Liver (tissue), 9 donors: Measurements from ENCODE around the gene RBM33. TPM values are rescaled to one million over a fixed set of nuclear protein-coding genes. Genes with fewer than 3 reads are reported as not detected.

ENCODE experiments used
- DNase-seq: peaks from one replicate; pipeline ENCODE4 v3.0.0-alpha.2; 2017; ENCODE audit warnings: low spot score
- H3K27ac ChIP-seq, 2 donors: one replicate each; pipeline ENCODE4 v1.7.0; 2013; ENCODE audit warnings: inconsistent platforms in 2 of 2, low read length in 2 of 2, control low read depth in 1 of 2, low read depth in 1 of 2, mild to moderate bottlenecking in 1 of 2
- H3K27me3 ChIP-seq, 4 donors: one replicate each; pipeline versions ENCODE4 v1.6.1 to v1.7.0; 2013; ENCODE audit warnings: low read length in 3 of 4, inconsistent platforms in 1 of 4, mild to moderate bottlenecking in 1 of 4, moderate library complexity in 1 of 4; ENCODE audit not compliant: control insufficient read depth in 4 of 4, insufficient read depth in 4 of 4
- H3K36me3 ChIP-seq, 4 donors: one replicate each; pipeline versions ENCODE4 v1.6.1 to v1.7.0; 2013; ENCODE audit warnings: low read length in 3 of 4, mild to moderate bottlenecking in 3 of 4, low read depth in 1 of 4, moderate library complexity in 1 of 4; ENCODE audit not compliant: control insufficient read depth in 4 of 4, insufficient read depth in 3 of 4
- H3K4me1 ChIP-seq, 4 donors: one replicate each; pipeline versions ENCODE4 v1.6.1 to v1.7.0; 2013; ENCODE audit warnings: low read length in 3 of 4, mild to moderate bottlenecking in 3 of 4, moderate library complexity in 1 of 4; ENCODE audit not compliant: control insufficient read depth in 4 of 4, insufficient read depth in 4 of 4
- H3K4me3 ChIP-seq, 3 donors: one replicate each; pipeline versions ENCODE4 v1.6.1 to v1.7.0; 2013; ENCODE audit warnings: low read length in 3 of 3, control low read depth in 1 of 3, low read depth in 1 of 3, mild to moderate bottlenecking in 1 of 3
- H3K9ac ChIP-seq, 2 donors: one replicate each; pipeline ENCODE4 v1.7.0; 2013; ENCODE audit warnings: low read length in 2 of 2, mild to moderate bottlenecking in 2 of 2, moderate library complexity in 2 of 2, control low read depth in 1 of 2, low read depth in 1 of 2
- H3K9me3 ChIP-seq, 4 donors: one replicate each; pipeline versions ENCODE4 v1.6.1 to v1.7.0; 2013; ENCODE audit warnings: low read length in 3 of 4; ENCODE audit not compliant: control insufficient read depth in 4 of 4
- CTCF ChIP-seq: fragments of 150-350 bp; IDR thresholded peaks from 2 replicates; pipeline ENCODE4 v1.5.1; 2017; ENCODE audit warnings: improper control_type of control experiment, low read depth, low read length; ENCODE audit not compliant: missing input control
- EGR1 ChIP-seq, 2 donors: IDR thresholded peaks; 2 replicates each; pipeline ENCODE4 v1.6.1; 2016 to 2018; ENCODE audit warnings: antibody characterized with exemption in 2 of 2, low read depth in 2 of 2
- FOXA1 ChIP-seq: IDR thresholded peaks from 2 replicates; pipeline ENCODE4 v1.6.1; 2016; ENCODE audit warnings: antibody characterized with exemption
- FOXA2 ChIP-seq: IDR thresholded peaks from 2 replicates; pipeline ENCODE4 v1.6.1; 2016; ENCODE audit warnings: antibody characterized with exemption
- GABPA ChIP-seq, 2 donors: IDR thresholded peaks in 1 of 2; conservative IDR thresholded peaks in 1 of 2; 2 replicates each; pipeline ENCODE4 v1.6.1; 2016; ENCODE audit warnings: antibody characterized with exemption in 2 of 2, mild to moderate bottlenecking in 1 of 2, moderate library complexity in 1 of 2
- HNF4A ChIP-seq, 2 donors: conservative IDR thresholded peaks; 2 replicates each; pipeline ENCODE4 v1.6.1; 2016; ENCODE audit warnings: antibody characterized with exemption in 2 of 2, mild to moderate bottlenecking in 2 of 2
- HNF4G ChIP-seq: IDR thresholded peaks from 2 replicates; pipeline ENCODE4 v1.6.1; 2016; ENCODE audit warnings: antibody characterized with exemption
- JUND ChIP-seq, 2 donors: IDR thresholded peaks; 2 replicates each; pipeline ENCODE4 v1.6.1; 2016; ENCODE audit warnings: antibody characterized with exemption in 2 of 2
- MAX ChIP-seq: IDR thresholded peaks from 2 replicates; pipeline ENCODE4 v1.6.1; 2016; ENCODE audit warnings: antibody characterized with exemption
- NR2F2 ChIP-seq: IDR thresholded peaks from 2 replicates; pipeline ENCODE4 v1.6.1; 2016; ENCODE audit warnings: antibody characterized with exemption
- RAD21 ChIP-seq, 2 donors: IDR thresholded peaks; 2 replicates each; pipeline ENCODE4 v1.6.1; 2016; ENCODE audit warnings: antibody characterized with exemption in 2 of 2, mild to moderate bottlenecking in 2 of 2
- REST ChIP-seq: IDR thresholded peaks from 2 replicates; pipeline ENCODE4 v1.6.1; 2016; ENCODE audit warnings: antibody characterized with exemption, mild to moderate bottlenecking
- SP1 ChIP-seq: IDR thresholded peaks from 2 replicates; pipeline ENCODE4 v1.6.1; 2018; ENCODE audit warnings: antibody characterized with exemption, mild to moderate bottlenecking
- TAF1 ChIP-seq: conservative IDR thresholded peaks from 2 replicates; pipeline ENCODE4 v1.6.1; 2016; ENCODE audit warnings: antibody characterized with exemption, mild to moderate bottlenecking
- YY1 ChIP-seq: IDR thresholded peaks from 2 replicates; pipeline ENCODE4 v1.6.1; 2016; ENCODE audit warnings: antibody characterized with exemption, mild to moderate bottlenecking
- ZBTB33 ChIP-seq: IDR thresholded peaks from 2 replicates; pipeline ENCODE4 v1.6.1; 2016; ENCODE audit warnings: antibody characterized with exemption
- WGBS: extraction: QIAGEN DNeasy Blood & Tissue Kit; methylation state at CpG from one replicate; pipeline ENCODE4 v1.1.7; 2013; 5-methylcytosine and 5-hydroxymethylcytosine counted together
- polyA plus RNA-seq, 2 donors: library from polyadenylated mRNA; stranded (reverse) in 1 of 2; unstranded in 1 of 2; fragments of 200-250 nt in 1 of 2; fragments of >200 nt in 1 of 2; fragmentation: Nextera tagmentation in 1 of 2; extraction: Ambion mirVana in 1 of 2; gene quantifications; one replicate each; pipeline versions ENCODE4 v1.2.1 to v1.2.3, GENCODE V29; 2013 to 2015
- total RNA-seq, 2 donors: library from RNA; depleted of rRNA; stranded (reverse); fragments of >200 nt; gene quantifications; one replicate each; pipeline ENCODE4 v1.2.3, GENCODE V29; 2014
- donor health status: healthy.
- donor health status: healthy.
- donor health status: healthy.
- donor health status: healthy.
- donor health status: healthy.

Gene RBM33
- total and polyA plus RNA-seq, 4 donors = 7.8 to 48.9 (median 28.2) TPM

GRCh38 chr7:155792315-155792960 lies 148.0 kb downstream of the RBM33 start:
- TF ChIP-seq SP1 (no peak), TAF1 (no peak), HNF4G (no peak), GABPA (IDR thresholded peaks at IDR 0.05 in 1 of 2, conservative IDR thresholded peaks at IDR 0.05 in 1 of 2) (no peak), YY1 (no peak), MAX (no peak), JUND (IDR thresholded peaks at IDR 0.05) (no peak), HNF4A (conservative IDR thresholded peaks at IDR 0.05) (no peak), RAD21 (IDR thresholded peaks at IDR 0.05) (no peak), NR2F2 (no peak), REST (no peak), CTCF (no peak), FOXA2 (no peak), ZBTB33 (no peak), EGR1 (IDR thresholded peaks at IDR 0.05; ENCODE audit: low read depth in 2 of 2) (no peak)
- Histone ChIP-seq H3K27ac (no peak overlapping the region), H3K9ac (no peak overlapping the region), H3K4me1 (peaks cover 0 to 9% (median 5%) of the 10 kb centered on the region in 4 donors), H3K27me3 (no peaks in the 10 kb centered on the region), H3K4me3 (no peak overlapping the region), H3K9me3 (no peaks in the 10 kb centered on the region), H3K36me3 (no peaks in the 10 kb centered on the region)
- DNase-seq = no peak
- WGBS = 93% methylated on average over 14 of the region's 14 CpGs

GRCh38 chr7:155792999-155793560 lies 148.6 kb downstream of the RBM33 start:
- no peaks in the 10 kb centered on the region for H3K36me3 ChIP-seq
- no peak for TF ChIP-seq FOXA1
- TF ChIP-seq JUND (IDR thresholded peaks at IDR 0.05) = no peak
- TF ChIP-seq NR2F2 = no peak
- TF ChIP-seq ZBTB33 = no peak
- TF ChIP-seq GABPA (IDR thresholded peaks at IDR 0.05 in 1 of 2, conservative IDR thresholded peaks at IDR 0.05 in 1 of 2) = no peak
- no peak for TF ChIP-seq TAF1
- no peak for TF ChIP-seq HNF4G
- TF ChIP-seq SP1 = no peak
- TF ChIP-seq REST = no peak
- no peak for TF ChIP-seq EGR1 (IDR thresholded peaks at IDR 0.05; ENCODE audit: low read depth in 2 of 2)
- no peak for TF ChIP-seq FOXA2

More at GRCh38 chr7:155792999-155793560, 148.6 kb downstream of the RBM33 start:
- no peak for DNase-seq
- Histone ChIP-seq H3K9me3 (no peaks in the 10 kb centered on the region), H3K4me3 (no peak overlapping the region), H3K9ac (no peak overlapping the region), H3K27ac (no peak overlapping the region), H3K4me1 (peaks cover 0 to 7% (median 4%) of the 10 kb centered on the region in 4 donors), H3K27me3 (no peaks in the 10 kb centered on the region)
- WGBS = 91% methylated on average over 11 of the region's 11 CpGs
